ENCODE data around the gene CELF6.
A peak's percentile ranks its signal among the peaks of the same experiment; 100 is the strongest.

Gene CELF6

DNA sequence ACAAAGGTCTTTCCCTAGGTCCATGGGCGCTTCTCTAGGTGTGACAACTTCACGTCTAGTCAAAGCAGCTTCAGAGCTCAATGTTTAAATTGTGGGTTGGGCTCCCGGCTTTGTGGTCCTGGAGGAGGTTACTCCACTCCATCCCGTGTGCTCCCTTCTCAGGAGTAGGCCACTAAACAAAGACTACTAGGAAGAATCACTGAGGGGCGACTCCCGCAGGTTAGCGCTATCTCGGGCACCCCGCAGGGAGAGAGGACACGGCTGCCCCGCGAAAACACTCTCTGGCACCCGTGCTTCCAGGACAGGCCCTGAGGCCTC lies 48.1 kb downstream of the CELF6 start:
- no peak for DNase-seq (ENCODE audit: low read depth)

- no peak for DNase-seq (ENCODE audit: low read depth)
Observed at GRCh38 chr15:72271221-72271620, 48.7 kb downstream of the CELF6 start.

- no peak for DNase-seq (ENCODE audit: low read depth)
Observed at GRCh38 chr15:72269739-72270138, 50.2 kb downstream of the CELF6 start.

- DNase-seq (ENCODE audit: low read depth) = no peak
Observed at GRCh38 chr15:72265031-72265430, 54.9 kb downstream of the CELF6 start.

DNA sequence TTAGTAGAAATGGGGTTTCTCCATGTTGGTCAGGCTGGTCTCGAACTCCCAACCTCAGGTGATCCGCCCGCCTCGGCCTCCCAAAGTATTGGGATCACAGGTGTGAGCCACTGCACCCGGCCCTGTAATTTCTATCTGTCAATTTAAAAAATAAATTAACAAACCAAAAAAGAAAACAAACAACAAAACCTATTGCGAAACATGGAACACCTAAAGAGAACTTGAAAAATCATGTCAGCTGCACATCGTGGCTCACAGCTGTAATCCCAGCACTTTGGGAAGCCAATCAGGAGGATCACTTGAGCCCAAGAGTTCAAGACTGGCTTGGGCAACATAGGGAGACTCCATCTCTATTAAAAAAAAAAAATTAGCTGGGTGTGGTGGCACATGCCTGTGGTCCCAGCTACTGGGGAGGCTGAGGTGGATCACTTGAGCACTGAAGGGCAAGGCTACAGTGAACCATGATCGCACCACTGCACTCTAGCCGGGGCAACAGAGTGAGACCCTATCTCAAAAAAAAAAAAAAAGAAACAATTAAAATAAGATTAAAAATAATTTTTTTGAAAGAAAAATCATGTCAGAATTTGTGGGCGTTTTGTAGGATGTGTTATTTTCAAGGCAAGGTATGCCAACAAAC lies 67.2 kb downstream of the CELF6 start:
- no peak for DNase-seq (ENCODE audit: low read depth)

DNA sequence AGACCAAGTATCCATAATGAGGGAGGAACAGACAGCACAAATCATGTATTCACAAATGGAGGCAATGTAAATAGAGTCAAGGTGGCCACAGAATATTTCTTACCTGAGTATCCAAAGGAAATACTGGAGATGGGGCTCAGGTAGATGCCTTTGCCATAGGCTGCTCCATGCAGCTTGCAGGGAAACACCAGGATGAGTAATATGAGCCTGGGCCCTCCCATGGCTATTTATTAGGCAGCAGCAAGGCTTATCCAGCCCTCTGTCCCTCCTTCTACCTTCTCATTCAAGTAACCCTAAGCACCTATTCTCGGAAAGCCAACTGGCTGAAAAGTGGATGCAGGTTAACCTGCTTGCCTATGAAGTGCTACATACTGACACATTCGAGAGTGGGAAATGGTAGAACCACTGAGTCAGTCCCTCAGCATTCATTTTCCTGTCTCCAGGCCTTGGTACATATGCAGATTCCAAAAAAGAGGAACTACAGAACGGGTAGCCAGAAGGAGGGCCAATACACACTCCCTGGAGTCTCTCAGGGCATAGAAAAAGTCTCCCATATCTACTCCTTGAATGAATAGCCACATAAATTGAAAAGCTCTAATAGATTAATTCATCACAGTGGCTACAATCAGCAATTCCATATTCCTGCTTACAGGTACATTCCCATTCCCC lies 70.7 kb downstream of the CELF6 start:
- DNase-seq (ENCODE audit: low read depth) = no peak

DNA sequence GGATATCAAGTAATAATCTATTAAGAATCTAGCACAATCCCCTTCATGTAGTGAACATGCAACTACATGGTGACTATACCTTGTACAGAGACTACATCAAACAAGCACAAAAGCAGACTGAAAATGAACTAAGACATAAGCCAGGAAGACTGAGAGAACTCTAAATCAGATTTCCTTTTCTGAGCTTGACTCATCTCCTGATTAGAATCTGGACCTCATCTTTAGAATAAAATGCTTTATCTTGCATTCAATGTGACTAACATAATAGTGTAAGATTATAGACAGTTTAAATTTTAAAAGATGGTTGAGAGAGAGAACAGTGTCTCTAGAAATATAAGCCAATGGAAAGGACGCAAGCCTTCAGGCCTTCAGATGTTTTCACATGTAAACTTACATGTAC lies 71.4 kb downstream of the CELF6 start:
- no peak for DNase-seq (ENCODE audit: low read depth)

- DNase-seq (ENCODE audit: low read depth) = no peak
Observed at GRCh38 chr15:72242775-72243370, 77.1 kb downstream of the CELF6 start.

DNA sequence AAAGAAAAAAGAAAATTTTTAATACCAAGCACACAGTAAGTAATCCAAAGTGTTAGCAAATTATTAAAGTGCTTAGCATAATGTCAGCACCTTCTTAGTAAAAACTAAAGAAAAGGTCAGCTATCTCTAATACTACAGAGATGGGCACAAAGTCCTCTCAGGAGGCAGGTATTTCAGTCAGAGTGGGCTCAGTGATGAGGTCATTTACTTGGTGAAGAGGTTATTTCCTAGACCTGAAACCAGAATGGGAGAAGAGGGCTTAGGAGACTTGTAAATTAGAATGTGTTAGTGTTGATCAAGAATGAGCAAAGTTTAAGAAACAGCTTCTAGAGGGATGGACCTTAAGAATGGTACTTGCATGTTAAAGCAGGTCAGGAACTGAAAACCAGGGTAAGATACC lies 80.3 kb downstream of the CELF6 start:
- DNase-seq (ENCODE audit: low read depth) = no peak

- no peak for DNase-seq (ENCODE audit: low read depth)
Observed at GRCh38 chr15:72238586-72238985, 81.4 kb downstream of the CELF6 start.

DNA sequence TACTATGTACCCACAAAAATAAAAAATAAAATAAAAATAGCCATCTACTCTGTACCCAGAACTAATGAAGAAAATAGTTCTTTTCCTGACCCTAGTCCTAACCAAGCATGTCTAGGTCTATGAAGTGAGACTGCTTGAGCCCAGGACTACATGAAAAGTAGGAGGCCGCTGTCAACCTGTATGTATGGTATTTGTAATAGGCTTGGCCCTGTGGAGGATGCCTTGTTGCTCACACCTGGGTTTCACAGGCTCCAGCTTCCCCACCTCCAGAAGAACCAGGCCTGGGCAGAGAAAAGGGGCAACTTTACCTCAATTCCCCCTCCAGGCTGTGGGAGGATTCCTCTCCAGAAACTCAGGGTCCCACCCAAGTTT lies 82.1 kb downstream of the CELF6 start:
- DNase-seq (ENCODE audit: low read depth) = no peak

GRCh38 chr15:72237029-72237852 lies 82.7 kb downstream of the CELF6 start:
- peak; percentile 67 for DNase-seq (ENCODE audit: low read depth)

DNA sequence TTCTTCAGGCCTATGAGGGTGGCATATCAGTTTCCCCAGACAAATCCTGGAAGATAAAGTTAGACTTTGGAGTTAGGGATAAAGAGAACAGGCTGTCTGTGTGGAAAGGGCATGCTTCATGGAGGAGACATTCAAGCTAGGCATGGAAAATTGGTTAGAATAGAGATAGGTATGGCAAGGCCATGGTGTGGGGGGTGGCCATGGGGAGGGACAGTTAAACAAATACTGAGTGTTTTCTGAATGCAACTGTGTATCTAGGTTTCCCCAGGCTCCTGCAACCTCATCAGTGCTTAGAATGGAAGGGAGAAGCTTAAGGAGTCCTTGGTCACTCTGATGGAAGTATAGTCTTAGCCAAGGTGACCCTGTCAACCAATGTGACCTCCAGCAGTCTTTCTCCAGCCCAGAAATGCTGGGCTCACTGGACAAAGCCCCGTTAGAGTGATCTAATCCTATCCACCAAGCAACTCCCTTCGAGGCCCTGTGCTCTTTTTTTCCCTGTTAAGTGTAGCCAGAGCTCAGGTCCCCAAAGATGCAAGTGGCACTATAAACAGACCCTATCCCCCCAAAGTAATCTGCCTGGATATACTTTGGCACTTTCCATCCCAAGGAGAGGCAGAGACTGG lies 83.5 kb downstream of the CELF6 start:
- no peak for DNase-seq (ENCODE audit: low read depth)

DNA sequence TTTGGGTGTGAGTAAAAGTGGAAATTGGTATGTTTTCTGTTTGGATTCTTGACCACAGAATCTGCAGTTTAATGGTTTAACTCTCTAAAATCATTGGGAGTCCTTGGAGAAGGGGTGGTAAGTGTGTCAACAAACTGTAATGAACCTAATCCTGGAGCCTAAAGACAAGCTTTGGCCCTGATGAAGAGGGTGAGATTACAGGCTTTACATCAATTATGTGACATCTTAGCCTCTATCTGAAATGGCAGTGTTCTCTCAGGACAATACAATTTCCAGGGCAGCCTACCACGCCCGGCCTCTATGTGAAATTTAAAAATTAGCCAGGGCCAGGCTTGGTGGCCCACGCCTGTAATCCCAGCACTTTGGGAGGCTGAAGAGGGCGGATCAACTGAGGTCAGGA lies 84.7 kb downstream of the CELF6 start:
- no peak for DNase-seq (ENCODE audit: low read depth)
